ENCODE data around the gene ANKRD34A. TPM values are rescaled to one million over a fixed set of nuclear protein-coding genes. Genes with fewer than 3 reads are reported as not detected.

ANKRD34A gene
- total RNA-seq, 1 experiment from 2014 or later, result 2.0 TPM

GRCh38 chr1:145991735-145992412 is 27.5 kb upstream of the ANKRD34A start:
- no peak for DNase-seq (ENCODE audit: low read depth)

DNA sequence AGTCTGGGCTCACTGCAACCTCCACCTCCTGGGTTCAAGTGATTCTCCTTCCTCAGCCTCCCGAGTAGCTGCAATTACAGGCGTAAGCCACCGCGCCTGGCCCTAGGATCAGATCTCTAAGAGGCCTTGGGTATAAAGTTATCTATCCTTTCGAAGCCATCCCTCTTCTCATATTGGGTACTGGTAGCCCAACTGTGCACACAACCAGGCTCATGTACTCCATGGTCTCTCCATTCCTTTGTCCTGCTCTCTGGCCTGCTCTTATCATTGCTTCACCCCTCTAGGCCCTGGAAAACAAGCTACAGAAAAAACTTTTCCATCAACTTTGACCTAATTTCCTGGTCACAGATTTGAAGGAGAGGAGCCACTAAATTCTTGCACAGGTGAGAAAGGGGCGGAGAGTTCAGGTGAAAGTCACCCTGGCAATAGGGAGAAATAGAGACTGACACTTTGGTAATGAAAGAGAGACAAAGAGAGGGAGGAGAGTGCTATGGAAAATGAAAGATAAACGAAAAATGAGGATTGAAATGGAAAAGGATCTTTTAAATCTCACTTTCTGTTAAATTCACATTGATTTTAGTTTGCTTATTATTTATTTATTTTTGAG is 26.0 kb upstream of the ANKRD34A start:
- DNase-seq (ENCODE audit: low read depth), result no peak

DNA sequence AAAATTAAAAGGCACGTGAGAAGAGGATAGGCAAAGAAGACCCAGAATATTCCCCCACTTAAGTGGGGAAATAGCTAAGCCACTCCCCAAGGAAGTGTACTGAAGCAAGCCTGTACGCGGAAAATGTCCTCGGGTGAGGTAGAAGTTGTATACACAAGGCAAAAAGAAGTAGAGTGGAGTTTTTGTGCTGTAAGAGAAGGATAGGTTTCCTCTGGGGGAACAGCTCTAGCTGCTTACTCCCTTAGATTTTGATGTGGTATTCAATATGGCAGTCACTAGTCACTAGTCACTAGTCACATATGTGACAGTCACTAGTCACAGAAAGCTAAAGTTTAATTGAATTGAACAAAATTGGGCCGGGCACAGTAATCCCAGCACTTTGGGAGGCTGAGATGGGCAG is 24.4 kb upstream of the ANKRD34A start:
- no peak for DNase-seq (ENCODE audit: low read depth)

- DNase-seq (ENCODE audit: low read depth), result no peak
Measured at GRCh38 chr1:145987926-145988325, 23.6 kb upstream of the ANKRD34A start.

DNA sequence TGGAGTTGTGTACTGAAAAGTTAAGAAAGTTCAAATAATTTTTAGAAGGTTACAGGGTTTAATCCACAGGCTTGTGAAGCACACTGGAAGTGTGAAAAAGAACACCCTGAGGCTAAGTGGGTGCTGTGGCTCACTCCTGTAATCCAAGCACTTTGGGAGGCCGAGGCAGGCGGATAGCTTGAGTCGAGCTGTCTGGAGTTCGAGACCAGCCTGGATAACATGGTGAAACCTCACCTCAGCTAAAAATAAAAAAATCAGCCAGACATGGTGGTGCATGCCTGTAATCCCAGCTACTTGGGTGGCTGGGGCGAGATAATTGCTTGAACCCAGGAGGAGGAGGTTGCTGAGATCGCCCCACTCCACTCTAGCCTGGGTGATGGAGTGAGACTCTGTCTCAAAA is 22.2 kb upstream of the ANKRD34A start:
- no peak for DNase-seq (ENCODE audit: low read depth)

- peak; percentile 67 for DNase-seq (ENCODE audit: low read depth)
Measured at GRCh38 chr1:145985502-145986439, 21.4 kb upstream of the ANKRD34A start.

- DNase-seq (ENCODE audit: low read depth), result no peak
Measured at GRCh38 chr1:145985129-145985501, 20.7 kb upstream of the ANKRD34A start.

GRCh38 chr1:145983960-145984830 is 19.8 kb upstream of the ANKRD34A start:
- no peak for DNase-seq (ENCODE audit: low read depth)

DNA sequence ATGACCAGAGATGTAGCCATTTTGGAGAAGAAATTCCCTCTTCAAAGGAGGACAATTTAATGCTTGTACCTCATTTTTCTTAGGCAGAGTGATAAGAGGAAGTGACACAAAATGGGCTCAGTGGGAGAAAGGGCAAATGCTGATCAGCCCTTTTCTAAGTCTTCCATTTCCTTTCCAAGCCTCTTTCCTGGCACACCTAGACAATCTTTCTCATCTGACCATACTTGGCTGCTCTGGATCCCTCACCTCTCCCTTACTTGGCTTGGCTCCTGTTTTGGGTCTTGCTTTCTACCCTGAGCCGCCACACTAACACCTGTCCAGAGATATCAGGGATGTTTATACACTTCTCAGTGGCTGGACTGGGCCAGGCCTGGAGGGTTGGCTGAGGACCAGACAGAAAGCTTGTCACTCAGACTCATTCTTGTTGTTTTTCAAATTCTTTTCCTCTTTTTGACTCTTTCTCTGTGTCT is 18.9 kb upstream of the ANKRD34A start:
- no peak for DNase-seq (ENCODE audit: low read depth)

DNA sequence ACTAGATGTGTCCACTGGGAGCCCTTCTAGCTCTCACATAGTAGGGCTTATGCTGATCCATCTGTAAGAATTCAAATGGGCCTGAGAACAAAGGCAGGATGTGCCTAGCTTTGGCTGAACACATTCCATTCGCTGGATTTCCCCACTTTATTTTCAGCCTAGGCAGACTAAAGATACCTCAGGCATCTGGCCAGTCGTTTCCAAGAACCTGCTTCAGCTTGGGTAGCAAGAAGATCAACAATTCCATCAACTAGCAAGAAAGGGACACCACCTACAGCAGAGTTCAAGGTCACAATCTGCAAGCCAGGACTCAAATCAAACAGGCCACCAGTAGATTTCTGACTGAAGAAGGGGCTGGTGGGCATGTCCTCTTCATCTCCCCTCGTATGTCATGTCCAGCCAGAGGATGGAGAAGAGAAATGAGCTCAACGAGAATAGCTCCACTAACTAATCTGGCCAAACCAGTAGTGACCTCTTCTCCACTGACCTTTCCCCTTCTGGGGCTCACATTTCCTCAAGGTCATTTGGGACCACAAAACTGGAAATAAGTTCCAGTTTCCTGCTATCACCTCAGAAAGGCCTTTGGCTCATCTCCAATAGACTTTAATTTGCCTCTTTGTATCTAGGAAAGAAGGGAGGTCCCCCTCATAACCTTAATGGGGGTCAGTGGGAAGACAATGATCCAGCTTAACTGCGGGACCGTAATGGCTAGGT is 17.8 kb upstream of the ANKRD34A start:
- no peak for DNase-seq (ENCODE audit: low read depth)

- DNase-seq (ENCODE audit: low read depth), result no peak
Measured at GRCh38 chr1:145980457-145980994, 16.2 kb upstream of the ANKRD34A start.

GRCh38 chr1:145979746-145980456 is 15.5 kb upstream of the ANKRD34A start:
- DNase-seq (ENCODE audit: low read depth), result peak; percentile 35

GRCh38 chr1:145978854-145979745 is 14.7 kb upstream of the ANKRD34A start:
- DNase-seq (ENCODE audit: low read depth), result peak; percentile 100

DNA sequence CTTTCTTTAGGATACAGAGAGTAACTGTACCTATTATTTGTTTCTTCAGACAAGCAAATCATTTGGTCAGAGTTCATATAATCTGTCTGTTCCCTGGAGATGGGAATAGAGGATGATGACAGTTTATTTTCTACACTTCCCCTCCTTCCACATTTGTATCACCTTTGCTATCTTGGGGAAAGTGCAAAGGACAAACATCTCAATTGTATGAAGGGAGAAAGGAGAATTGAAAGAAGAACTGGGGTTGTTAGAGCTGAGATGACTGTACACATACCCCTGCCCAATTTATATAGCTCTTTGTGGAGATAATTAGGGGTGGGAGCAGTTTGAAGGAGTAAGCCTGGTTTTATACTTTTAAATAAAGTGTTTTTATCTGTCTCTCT is 14.1 kb upstream of the ANKRD34A start:
- no peak for DNase-seq (ENCODE audit: low read depth)

DNA sequence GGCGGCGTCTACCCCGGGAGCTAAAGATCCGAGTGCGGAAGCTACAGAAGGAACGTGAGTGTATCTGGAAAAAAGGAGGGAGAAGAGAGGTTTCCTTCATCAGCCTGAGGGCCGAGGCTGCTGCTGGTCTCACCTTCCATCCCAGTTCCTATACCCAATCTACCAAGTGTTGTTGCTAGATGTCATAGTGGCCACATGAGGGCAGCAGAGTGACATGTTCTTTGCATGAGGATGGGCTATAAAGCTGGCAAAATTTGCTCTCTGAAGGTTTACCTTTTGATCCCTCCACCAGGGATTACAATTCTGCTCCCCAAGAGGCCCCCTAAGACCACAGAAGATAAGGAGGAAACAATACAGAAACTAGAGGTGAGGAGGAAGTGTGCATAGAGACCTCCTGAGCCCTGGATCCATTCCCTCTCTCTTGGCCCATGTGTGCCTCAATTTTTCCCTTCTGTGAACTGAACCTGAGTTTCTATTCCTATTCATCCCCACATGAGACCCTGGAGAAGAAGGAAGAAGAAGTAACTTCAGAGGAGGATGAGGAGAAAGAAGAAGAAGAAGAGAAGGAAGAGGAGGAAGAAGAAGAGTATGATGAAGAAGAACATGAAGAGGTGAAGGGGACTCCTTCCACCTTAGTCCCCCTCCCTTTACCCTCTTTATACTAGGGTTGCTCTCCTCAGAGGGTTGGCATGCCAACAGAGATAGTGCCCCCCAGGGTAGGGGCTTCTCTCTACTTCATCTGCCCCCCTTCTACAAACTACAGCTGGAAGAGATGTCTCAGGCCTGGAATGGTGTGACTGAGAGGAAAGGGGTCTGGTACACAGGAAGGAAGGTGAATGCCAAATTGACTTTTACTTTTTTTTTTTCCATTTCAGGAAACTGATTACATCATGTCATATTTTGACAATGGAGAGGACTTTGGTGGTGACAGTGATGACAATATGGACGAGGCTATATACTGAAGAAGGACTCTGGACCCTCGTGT is 13.4 kb upstream of the ANKRD34A start:
- peak; percentile 77 for DNase-seq (ENCODE audit: low read depth)

DNA sequence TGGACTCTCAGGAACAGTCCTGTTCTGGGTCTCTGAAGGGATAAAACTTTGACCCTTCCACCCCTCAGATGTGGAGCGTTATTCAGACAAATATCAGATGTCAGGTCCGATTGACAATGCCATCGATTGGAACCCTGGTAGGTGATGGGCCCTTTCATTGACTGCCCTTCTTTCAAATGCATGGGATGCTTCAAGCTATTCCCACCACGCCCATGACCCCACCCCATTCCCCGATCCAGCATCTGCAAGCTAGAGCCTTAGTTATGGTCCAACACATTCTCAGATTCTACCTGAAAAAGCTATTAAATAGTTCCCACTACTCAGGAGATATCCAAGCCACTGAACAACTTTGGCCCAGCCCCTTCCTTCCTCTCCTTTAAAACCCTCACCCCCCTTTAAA is 12.6 kb upstream of the ANKRD34A start:
- no peak for DNase-seq (ENCODE audit: low read depth)

DNA sequence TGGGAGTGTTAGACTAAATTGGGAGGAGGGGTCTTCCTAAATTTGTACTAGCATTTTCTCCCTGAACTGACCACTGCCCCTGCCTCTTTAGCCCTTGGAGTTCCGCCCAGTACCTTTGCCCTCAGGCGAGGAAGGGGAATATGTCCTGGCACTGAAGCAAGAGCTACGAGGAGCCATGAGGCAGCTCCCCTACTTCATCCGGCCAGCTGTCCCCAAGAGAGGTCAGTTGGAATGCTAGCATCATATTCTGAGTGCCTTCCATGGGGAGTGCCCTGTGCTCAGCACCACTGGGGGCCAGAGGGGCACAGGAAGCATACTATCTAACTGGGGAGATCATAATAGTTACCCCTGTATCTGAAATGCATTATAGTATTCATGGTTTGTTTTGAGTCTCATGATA is 10.8 kb upstream of the ANKRD34A start:
- no peak for DNase-seq (ENCODE audit: low read depth)

DNA sequence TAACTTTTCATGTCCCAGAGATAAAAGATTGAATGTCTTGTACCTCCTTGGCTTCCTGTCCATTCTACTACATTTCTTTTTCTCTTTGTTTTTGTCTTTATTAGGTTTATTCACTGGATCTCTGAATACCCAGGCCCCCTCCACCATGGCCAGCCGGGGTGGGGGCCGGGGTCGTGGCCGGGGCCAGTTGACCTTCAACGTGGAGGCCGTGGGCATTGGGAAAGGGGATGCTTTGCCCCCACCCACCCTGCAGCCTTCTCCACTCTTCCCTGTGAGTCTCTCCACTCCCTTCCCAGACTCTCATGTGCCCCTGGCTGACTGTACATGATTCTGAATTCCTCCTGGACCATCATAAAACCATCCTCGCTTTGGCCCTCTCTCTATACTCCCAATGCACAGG is 10.3 kb upstream of the ANKRD34A start:
- DNase-seq (ENCODE audit: low read depth), result no peak

Measured in RPMI7951 (cell line).